Activated naive CD4-positive, alpha-beta T cell treated with anti-CD3 and anti-CD28 coated beads, Interleukin-2, amount 10 ng/mL, durations not matched to agents 7 days and 5 days (primary cell): ENCODE results near the gene CXCL16.
"Not testable (repeated sequence)": the region's sequence is repeated elsewhere in the genome, so short reads cannot be mapped to it uniquely, and the experiment has no call there.

Experiments
- CTCF ChIA-PET: fragments of 350-600 bp; sonication (Branson Sonifier 250); formaldehyde crosslinking; loops from one replicate; lab custom pipeline; 2021; ENCODE audit warnings: antibody characterized with exemption; lab: Charles Lee
- DNase-seq: peaks from one replicate; pipeline ENCODE4 v3.0.0-alpha.2; 2020
- H3K27ac Mint-ChIP-seq: one replicate; pipeline ENCODE4 v1.8.0; 2021; ENCODE audit warnings: mild to moderate bottlenecking, moderate library complexity, mixed read lengths
- H3K27me3 Mint-ChIP-seq: one replicate; pipeline ENCODE4 v1.8.0; 2021; ENCODE audit warnings: mild to moderate bottlenecking, mixed read lengths
- H3K36me3 Mint-ChIP-seq: one replicate; pipeline ENCODE4 v1.8.0; 2021; ENCODE audit warnings: mixed read lengths
- H3K4me1 Mint-ChIP-seq: one replicate; pipeline ENCODE4 v1.8.0; 2021; ENCODE audit warnings: mixed read lengths
- H3K4me3 Mint-ChIP-seq: one replicate; pipeline ENCODE4 v1.8.0; 2021; ENCODE audit warnings: mild to moderate bottlenecking, moderate library complexity, mixed read lengths
- H3K9me3 Mint-ChIP-seq: one replicate; pipeline ENCODE4 v1.8.0; 2021; ENCODE audit warnings: mixed read lengths

Gene CXCL16

DNA sequence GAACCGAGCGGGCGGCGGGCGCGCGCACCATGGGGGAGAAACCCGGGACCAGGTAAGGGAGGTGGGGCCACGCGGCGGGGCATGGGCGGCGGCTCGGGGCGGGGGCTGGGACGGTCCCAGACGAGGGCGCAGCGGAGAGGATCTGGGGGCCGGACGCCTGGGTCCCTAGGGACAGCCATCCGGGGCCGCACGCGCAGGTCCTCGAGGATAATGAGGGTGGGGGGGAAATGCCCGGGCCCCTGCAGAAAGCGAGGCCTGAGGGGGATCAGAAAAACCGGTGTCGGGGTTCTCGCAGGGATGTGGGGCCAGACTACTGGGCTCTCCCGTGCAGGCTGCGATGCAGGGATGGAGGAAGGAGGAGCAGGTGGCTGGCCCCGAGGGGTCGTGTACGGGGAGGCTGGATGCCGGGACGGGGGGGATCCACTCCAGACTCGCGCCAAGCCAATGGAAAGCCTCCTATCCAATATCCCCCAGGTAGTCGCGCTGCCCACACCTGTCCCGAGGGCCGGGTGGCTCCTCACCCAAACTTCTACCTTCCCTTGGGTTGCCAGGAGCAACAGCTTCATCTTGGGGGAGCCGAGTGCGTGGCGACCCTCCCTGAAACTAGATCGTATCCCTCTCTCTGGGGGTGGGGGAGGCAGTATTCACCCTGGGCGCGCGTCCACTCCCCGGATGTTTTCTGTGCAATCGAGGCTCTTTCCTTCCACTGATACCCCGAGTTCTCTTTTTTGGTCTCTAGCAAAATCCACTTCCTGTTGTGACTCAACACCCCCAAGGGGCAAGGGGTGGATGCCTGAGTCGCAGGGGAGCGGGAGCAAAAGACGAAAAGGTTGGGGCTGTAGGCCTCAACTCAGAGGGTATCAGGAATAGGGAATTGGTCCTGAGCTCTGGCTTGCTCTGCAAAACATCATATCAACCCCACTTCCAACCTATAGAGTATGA is 28.8 kb downstream of the CXCL16 start:
- Mint-ChIP-seq H3K27ac (peak overlapping the region; percentile 99), H3K4me1 (peaks cover 64% of the 10 kb centered on the region), H3K36me3 (peaks cover 36% of the 10 kb centered on the region), H3K4me3 (peak overlapping the region; percentile 98), H3K27me3 (no peaks in the 10 kb centered on the region), H3K9me3 (no peaks in the 10 kb centered on the region)
- CTCF ChIA-PET = interaction anchor here (0.8 to 3.3 kb wide), 10 partner anchors 13 to 192 kb away, joined by 3 to 28 read pairs (median 5); partner anchors contain the start of genes C17orf107, CHRNE, GLTPD2 and MED11
- peak; percentile 72 for DNase-seq

DNA sequence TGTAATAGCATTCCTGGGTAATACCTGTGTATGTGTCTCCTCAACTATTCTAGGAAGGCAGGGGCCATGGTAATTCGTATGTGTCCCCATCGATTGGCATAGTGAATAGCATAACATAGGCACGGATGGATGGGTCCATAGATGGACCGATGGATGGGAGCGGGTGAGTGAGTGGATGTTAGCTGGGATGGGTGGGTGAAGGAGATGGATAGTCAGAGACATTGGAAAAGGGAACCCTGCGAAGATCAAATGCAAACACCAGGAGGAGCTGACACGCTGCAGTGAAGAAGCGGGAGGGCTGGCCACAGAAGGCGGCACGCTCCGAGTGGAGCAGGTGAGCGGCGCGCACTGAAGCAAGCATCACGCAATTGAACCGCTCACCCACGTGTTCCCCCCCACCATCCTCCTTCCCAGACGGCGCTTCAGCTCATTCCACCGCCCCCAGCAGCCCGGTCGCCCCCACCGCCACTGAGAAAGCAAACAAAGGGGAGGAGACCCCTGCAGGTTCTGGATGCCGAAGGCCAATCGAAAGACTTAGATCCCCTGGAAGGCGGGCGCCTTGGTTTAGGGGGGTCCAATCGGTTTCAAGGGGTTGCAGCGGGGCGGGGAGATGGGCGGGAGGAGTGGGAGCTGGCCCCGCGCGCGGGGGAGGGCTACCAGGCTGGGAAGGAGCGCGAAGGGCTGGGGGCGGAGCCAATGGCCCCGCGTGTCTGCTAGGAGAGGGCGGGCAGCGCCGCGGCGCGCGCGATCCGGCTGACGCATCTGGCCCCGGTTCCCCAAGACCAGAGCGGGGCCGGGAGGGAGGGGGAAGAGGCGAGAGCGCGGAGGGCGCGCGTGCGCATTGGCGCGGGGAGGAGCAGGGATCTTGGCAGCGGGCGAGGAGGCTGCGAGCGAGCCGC is 29.7 kb downstream of the CXCL16 start, which contains the start of gene ARRB2:
Gene ARRB2, plus strand, starts transcription at position 839 of the 899 bp plus-strand sequence. CDS start 90 bp downstream, outside the sequence.
- H3K4me3 Mint-ChIP-seq = peak within 1 kb of the TSS; percentile 98
- H3K9me3 Mint-ChIP-seq = no peaks in the 10 kb centered on the region
- CTCF ChIA-PET = interaction anchor here (0.8 to 3.3 kb wide), 10 partner anchors 14 to 193 kb away, joined by 3 to 28 read pairs (median 5); partner anchors contain the start of genes C17orf107, CHRNE, GLTPD2 and MED11
- DNase-seq = peak; percentile 99
- peaks cover 28% of the 10 kb centered on the region for H3K36me3 Mint-ChIP-seq
- H3K4me1 Mint-ChIP-seq = peaks cover 62% of the 10 kb centered on the region
- H3K27ac Mint-ChIP-seq = peak within 1 kb of the TSS; percentile 99
- H3K27me3 Mint-ChIP-seq = no peaks in the 10 kb centered on the region

DNA sequence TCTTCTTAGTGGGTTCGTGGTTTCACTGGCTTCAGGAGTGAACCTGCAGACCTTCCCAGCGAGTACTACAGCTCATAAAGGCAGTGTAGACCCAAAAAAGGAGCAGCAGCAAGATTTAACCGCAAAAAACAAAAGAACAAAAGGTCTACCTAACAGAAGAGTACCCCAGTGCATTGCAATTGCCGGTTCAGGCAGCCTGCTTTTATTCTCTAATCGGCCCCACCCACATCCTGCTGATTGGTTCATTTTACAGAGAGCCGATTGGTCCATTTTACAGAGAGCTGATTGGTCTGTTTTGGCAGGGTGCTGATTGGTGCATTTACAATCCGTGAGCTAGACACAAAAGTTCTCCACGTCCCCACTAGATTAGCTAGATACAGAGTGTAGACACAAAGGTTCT is 31.3 kb downstream of the CXCL16 start:
- Mint-ChIP-seq H3K36me3 (peaks cover 27% of the 10 kb centered on the region), H3K4me1 (peaks cover 60% of the 10 kb centered on the region), H3K27ac (peak overlapping the region; percentile 89), H3K4me3 (peak overlapping the region; percentile 58), H3K9me3 (no peaks in the 10 kb centered on the region), H3K27me3 (no peaks in the 10 kb centered on the region)
- peak; percentile 78 for DNase-seq
- CTCF ChIA-PET = interaction anchor here (1.0 to 3.3 kb wide), 4 partner anchors 23 to 174 kb away, joined by 3 to 28 read pairs (median 7); partner anchors contain the start of gene GLTPD2

DNA sequence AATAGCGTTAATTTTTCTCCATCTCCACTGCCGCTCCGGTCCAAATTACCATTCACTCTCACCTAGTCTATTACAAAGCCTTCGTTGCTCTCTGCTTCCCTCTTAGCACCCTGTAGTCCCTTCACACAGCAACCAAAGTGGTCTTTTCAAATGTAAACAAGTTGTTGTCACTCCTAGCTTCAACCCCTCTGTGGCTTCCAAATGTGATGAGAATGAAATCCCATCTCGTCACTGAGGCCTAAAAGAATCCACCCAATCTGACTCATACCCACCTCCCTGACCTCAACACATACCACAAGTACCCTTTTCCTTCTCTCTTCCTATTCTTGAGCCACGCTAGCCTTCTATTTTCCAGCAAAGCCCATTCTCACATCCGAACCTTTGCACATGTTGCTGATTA is 33.6 kb downstream of the CXCL16 start:
- Mint-ChIP-seq H3K27me3 (no peaks in the 10 kb centered on the region), H3K36me3 (peaks cover 16% of the 10 kb centered on the region), H3K9me3 (no peaks in the 10 kb centered on the region), H3K27ac (no peak overlapping the region), H3K4me1 (peaks cover 61% of the 10 kb centered on the region), H3K4me3 (peak overlapping the region; percentile 3)
- no peak for DNase-seq
- CTCF ChIA-PET = no interaction called here

DNA sequence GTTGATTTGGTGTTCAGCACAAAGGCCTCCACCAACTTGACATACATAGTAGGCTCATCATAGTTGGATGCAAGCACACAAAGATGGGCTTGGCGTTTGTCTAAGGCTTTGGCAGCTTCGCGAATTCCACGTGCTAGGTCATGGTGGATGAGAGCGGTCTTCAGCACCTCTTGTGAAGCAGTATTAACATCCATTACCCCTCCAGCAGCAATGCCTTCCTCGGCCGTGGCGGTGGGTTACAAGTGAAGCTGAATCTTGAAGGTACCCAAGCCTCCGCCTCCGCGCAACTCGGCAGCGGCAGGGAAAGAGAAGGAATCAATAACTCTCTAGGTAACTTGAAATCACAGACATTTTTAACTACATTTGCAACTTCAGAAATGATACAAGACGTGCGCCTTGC is 34.7 kb downstream of the CXCL16 start:
- DNase-seq = no peak
- CTCF ChIA-PET = no interaction called here
- Mint-ChIP-seq H3K4me1 (peaks cover 63% of the 10 kb centered on the region), H3K9me3 (no peaks in the 10 kb centered on the region), H3K27ac (peak overlapping the region; percentile 95), H3K4me3 (peak overlapping the region; percentile 73), H3K36me3 (peaks cover 16% of the 10 kb centered on the region), H3K27me3 (no peaks in the 10 kb centered on the region)

DNA sequence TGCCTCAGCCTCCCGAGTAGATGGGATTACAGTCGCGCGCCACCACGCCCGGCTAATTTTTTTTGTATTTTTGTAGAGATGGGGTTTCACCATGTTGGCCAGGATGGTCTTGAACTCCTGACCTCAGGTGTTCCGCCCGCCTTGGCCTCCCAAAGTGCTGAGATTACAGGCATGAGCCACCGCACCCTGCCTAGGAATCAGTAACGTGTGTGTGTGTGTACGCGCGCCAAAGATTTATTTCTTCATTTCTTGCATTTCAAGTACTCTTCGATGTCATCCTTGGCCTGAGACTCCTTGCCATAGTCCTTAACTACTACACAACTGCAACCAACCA is 35.2 kb downstream of the CXCL16 start:
- DNase-seq, CTCF ChIA-PET, H3K27me3 Mint-ChIP-seq, H3K9me3 Mint-ChIP-seq: not testable (repeated sequence)
- Mint-ChIP-seq H3K4me3 (peak overlapping the region; percentile 73), H3K4me1 (peaks cover 59% of the 10 kb centered on the region), H3K36me3 (peaks cover 16% of the 10 kb centered on the region), H3K27ac (peak overlapping the region; percentile 95)

DNA sequence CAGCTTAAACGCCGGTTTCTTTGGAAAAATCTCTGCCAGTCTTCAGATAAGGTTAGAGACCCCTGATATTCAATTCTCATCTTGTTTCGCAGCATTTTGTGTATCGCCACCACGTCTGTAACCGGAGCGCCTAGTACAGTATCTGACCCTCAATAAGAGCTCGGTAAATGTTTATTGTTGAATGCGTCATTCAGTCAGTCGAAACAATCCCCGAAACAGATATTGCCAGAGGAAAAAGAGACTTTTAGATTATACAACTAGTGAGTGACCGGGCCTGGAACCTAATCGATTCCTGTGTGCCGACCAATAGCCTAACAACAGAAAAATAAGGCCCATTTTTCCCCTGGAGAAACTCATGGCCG is 36.4 kb downstream of the CXCL16 start:
- CTCF ChIA-PET = interaction anchor here (1.3 kb wide), 1 partner anchor 87 kb away, joined by 3 read pairs; no protein-coding TSS in a partner anchor
- DNase-seq = no peak
- H3K4me3 Mint-ChIP-seq = peak overlapping the region; percentile 73
- H3K36me3 Mint-ChIP-seq = peaks cover 16% of the 10 kb centered on the region
- peak overlapping the region; percentile 95 for H3K27ac Mint-ChIP-seq
- no peaks in the 10 kb centered on the region for H3K27me3 Mint-ChIP-seq
- no peaks in the 10 kb centered on the region for H3K9me3 Mint-ChIP-seq
- peaks cover 55% of the 10 kb centered on the region for H3K4me1 Mint-ChIP-seq

DNA sequence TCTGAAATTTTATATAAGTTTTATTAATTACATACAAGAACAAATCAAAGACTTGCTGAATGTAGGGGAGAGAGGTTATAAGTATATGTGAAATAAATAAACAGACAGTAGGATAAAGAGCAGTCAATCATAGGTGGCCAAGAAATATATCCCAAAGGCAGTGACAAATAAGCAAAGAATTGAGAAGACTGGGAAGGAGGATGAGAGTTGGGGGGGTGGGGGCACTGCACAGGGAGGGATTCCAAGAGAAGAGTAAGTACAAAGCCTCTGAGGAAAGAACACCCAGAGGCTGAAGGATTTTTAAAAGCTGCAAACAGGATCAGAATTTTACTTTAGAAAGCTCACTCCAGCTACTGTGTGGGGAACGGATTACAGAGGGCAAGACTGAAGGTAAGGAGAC is 38.6 kb downstream of the CXCL16 start:
- no peak for DNase-seq
- Mint-ChIP-seq H3K27ac (no peak overlapping the region), H3K9me3 (no peaks in the 10 kb centered on the region), H3K4me1 (peaks cover 58% of the 10 kb centered on the region), H3K36me3 (peaks cover 19% of the 10 kb centered on the region), H3K4me3 (no peak overlapping the region), H3K27me3 (no peaks in the 10 kb centered on the region)
- CTCF ChIA-PET = interaction anchor here (0.6 kb wide), 1 partner anchor 202 kb away, joined by 3 read pairs; the partner anchor contains the start of gene CHRNE

DNA sequence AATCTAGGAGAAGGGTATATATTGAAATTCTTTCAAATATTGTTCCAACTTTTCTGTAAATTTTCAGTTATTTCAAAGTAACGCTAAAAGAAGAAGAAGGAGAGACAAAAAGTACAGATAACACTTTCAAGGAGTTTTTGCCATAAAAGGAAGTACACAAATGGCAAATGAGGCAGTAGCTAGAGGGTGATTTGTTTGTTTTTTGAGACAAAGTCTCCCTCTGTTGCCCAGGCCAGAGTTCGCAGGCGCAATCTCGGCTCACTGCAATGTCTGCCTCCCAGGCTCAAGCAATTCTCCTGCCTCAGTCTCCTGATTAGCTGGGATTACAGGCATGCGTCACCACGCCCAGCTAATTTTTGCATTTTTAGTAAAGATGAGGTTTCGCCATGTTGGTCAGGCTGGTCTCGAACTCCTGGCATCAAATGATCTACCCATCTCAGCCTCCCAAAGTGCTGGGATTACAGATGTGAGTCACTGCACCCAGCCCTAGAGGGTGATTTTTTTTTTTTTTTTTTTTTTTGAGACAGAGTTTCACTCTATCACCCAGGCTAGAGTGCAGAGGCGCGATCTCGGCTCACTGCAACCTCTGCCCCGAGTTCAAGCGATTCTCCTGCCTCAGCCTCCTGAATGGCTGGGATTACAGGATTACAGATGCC is 40.2 kb downstream of the CXCL16 start:
- H3K4me3 Mint-ChIP-seq, CTCF ChIA-PET, H3K9me3 Mint-ChIP-seq, H3K27me3 Mint-ChIP-seq, DNase-seq, H3K27ac Mint-ChIP-seq: not testable (repeated sequence)
- Mint-ChIP-seq H3K4me1 (peaks cover 50% of the 10 kb centered on the region), H3K36me3 (peaks cover 16% of the 10 kb centered on the region)

DNA sequence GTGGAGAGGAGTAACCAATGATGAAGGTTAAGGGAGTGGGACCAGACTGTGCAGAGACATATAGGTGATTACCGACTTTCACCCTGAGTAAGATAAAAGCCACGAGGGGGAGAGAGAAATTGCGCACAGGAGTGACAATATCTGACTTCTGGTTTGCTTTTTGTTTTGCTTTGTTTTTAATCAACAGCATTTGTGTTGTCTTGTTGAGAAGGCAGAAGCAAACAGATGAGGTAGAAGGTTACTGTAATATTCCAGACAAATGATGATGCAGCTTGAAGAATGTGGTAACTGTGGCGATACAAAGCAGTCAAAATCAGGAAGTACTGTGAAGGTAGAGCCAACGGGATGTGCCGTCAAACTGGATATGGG is 43.3 kb downstream of the CXCL16 start:
- Mint-ChIP-seq H3K36me3 (peaks cover 15% of the 10 kb centered on the region), H3K27ac (peak overlapping the region; percentile 86), H3K9me3 (no peaks in the 10 kb centered on the region), H3K4me1 (peaks cover 26% of the 10 kb centered on the region), H3K27me3 (no peaks in the 10 kb centered on the region), H3K4me3 (peak overlapping the region; percentile 13)
- no peak for DNase-seq
- CTCF ChIA-PET = no interaction called here

DNA sequence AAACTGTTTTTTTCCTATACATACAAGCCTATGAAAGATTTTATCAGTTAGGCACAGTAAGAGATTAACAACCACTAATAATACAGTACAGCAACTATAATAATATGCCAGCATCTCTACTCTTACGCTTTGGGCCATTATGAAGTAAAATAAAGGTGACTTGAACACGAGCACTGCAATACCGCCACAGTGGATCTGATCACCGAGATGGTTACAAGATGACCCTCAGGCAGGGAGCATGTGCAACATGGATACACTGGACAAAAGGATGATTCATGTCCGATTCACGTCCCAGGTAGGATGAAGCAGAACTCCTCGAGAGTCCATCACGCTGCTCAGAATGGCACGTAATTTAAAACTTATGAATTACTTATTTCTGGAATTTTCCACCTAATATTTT is 46.3 kb downstream of the CXCL16 start:
- no peak for DNase-seq
- no peaks in the 10 kb centered on the region for H3K27me3 Mint-ChIP-seq
- H3K4me1 Mint-ChIP-seq = peaks cover 18% of the 10 kb centered on the region
- H3K9me3 Mint-ChIP-seq = no peaks in the 10 kb centered on the region
- no peak overlapping the region for H3K4me3 Mint-ChIP-seq
- CTCF ChIA-PET = no interaction called here
- peaks cover 33% of the 10 kb centered on the region for H3K36me3 Mint-ChIP-seq
- no peak overlapping the region for H3K27ac Mint-ChIP-seq

DNA sequence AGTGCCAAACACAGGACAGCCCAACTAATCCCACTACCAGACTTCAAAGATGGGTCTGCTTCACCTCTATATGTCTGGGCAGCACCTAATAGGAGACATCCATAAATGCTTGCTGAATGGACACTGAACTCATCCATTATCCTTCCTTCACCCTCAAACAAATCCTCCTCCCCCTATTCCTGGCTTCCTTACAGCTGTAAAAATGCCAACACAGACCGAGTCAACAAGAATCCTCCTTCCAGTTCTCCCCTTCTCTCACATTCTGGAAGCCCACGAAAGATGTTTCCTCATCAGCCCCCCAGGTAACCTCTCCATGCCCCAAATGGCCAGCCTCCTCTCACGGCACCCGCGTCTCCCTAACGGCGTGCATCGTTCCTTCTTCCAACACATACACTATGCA is 48.0 kb downstream of the CXCL16 start:
- peaks cover 14% of the 10 kb centered on the region for H3K4me1 Mint-ChIP-seq
- no peak overlapping the region for H3K4me3 Mint-ChIP-seq
- no peaks in the 10 kb centered on the region for H3K27me3 Mint-ChIP-seq
- H3K36me3 Mint-ChIP-seq = peaks cover 30% of the 10 kb centered on the region
- no peak overlapping the region for H3K27ac Mint-ChIP-seq
- CTCF ChIA-PET = interaction anchor here (1.5 kb wide), 1 partner anchor 11 kb away, joined by 3 read pairs; no protein-coding TSS in a partner anchor
- H3K9me3 Mint-ChIP-seq = no peaks in the 10 kb centered on the region
- DNase-seq = no peak

DNA sequence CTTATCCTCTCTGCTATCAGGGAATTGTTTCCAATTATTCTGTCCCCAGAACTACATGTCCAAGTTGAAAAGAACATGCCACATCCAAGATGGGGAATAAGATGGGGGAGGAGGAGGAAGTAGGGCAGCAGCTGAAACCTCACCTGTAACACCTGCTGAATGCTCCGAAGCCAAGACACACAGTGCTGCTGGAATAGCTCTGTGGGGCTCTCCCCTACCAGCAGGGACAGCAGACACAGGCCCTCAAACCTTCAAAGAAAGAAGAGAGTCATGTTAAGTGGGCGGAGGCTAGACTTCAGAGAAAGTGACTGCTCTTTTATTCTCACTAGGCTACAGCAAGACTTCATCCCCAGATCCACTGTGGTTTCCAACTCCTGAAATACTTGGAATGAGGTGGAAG is 49.0 kb downstream of the CXCL16 start:
- Mint-ChIP-seq H3K4me3 (no peak overlapping the region), H3K27ac (no peak overlapping the region), H3K4me1 (peaks cover 5% of the 10 kb centered on the region), H3K27me3 (no peaks in the 10 kb centered on the region), H3K36me3 (peaks cover 30% of the 10 kb centered on the region), H3K9me3 (no peaks in the 10 kb centered on the region)
- CTCF ChIA-PET = interaction anchor here (0.6 to 1.5 kb wide), 2 partner anchors 12 to 284 kb away, joined by 3 read pairs; no protein-coding TSS in a partner anchor
- no peak for DNase-seq
